SU-DHL-6 (cell line): ENCODE results near the gene GABRB1.

Experiments used
- CTCF ChIP-seq: fragments of 200-600 bp; sonication (generic); IDR thresholded peaks from one replicate; pipeline ENCODE4 v1.5.1; 2017; ENCODE audit warnings: antibody characterized with exemption, mild to moderate bottlenecking, low read length, moderate library complexity; ENCODE audit not compliant: insufficient read depth, poor library complexity, severe bottlenecking
- EZH2phosphoT487 ChIP-seq: fragments of 200-600 bp; sonication (generic), shearing (Covaris generic); conservative IDR thresholded peaks from 2 replicates; pipeline ENCODE4 v1.6.1; 2018; ENCODE audit warnings: mild to moderate bottlenecking, antibody characterized with exemption, low read length, moderate library complexity, mixed read lengths

- TF ChIP-seq CTCF (no peak), EZH2phosphoT487 (no peak)
Measured at GRCh38 chr4:47415719-47416118, 384.4 kb downstream of the GABRB1 start.
